Cerebellar nuclear complex (tissue), 1 donor: Measurements from ENCODE around the gene RING1.
"Not testable (repeated sequence)": the region's sequence is repeated elsewhere in the genome, so short reads cannot be mapped to it uniquely, and the experiment has no call there.

Experiments
- DNase-seq, 2 experiments: peaks; one replicate each; lab custom pipeline; 2025; lab: John Stamatoyannopoulos, UW

RING1 gene

GRCh38 chr6:33206027-33206863 is 2.1 kb upstream of the RING1 start:
- no peak for DNase-seq

- DNase-seq = no peak
These were observed 1.3 kb upstream of the RING1 start for GRCh38 chr6:33206864-33207551.

- DNase-seq = no peak
These were observed 679 bp upstream of the RING1 start for GRCh38 chr6:33207552-33208090.

GRCh38 chr6:33209856-33210255 is 1.6 kb downstream of the RING1 start:
- DNase-seq = no peak

- no peak for DNase-seq
These were observed 2.8 kb downstream of the RING1 start for GRCh38 chr6:33211136-33211535.

GRCh38 chr6:33211666-33212422 is 3.5 kb downstream of the RING1 start:
- DNase-seq = no peak

GRCh38 chr6:33212857-33213165 is 4.5 kb downstream of the RING1 start:
- DNase-seq = no peak

- no peak for DNase-seq
These were observed 5.1 kb downstream of the RING1 start for GRCh38 chr6:33213166-33213988.

GRCh38 chr6:33213989-33214335 is 5.7 kb downstream of the RING1 start:
- DNase-seq = no peak

- no peak for DNase-seq
These were observed 7.2 kb downstream of the RING1 start for GRCh38 chr6:33215271-33216116.

- DNase-seq = no peak
These were observed 7.9 kb downstream of the RING1 start for GRCh38 chr6:33216117-33216649.

GRCh38 chr6:33217246-33217645 is 8.9 kb downstream of the RING1 start:
- no peak for DNase-seq

GRCh38 chr6:33217681-33218080 is 9.4 kb downstream of the RING1 start:
- DNase-seq = no peak

- not testable (repeated sequence) for DNase-seq
These were observed 18.3 kb downstream of the RING1 start for GRCh38 chr6:33226503-33227120.

- no peak for DNase-seq
These were observed 26.9 kb downstream of the RING1 start for GRCh38 chr6:33235221-33235634.

GRCh38 chr6:33236328-33236727 is 28.0 kb downstream of the RING1 start:
- no peak for DNase-seq

GRCh38 chr6:33236852-33237251 is 28.6 kb downstream of the RING1 start:
- DNase-seq = no peak

GRCh38 chr6:33237741-33238140 is 29.4 kb downstream of the RING1 start:
- DNase-seq = no peak

GRCh38 chr6:33241968-33242367 is 33.7 kb downstream of the RING1 start:
- DNase-seq = no peak

GRCh38 chr6:33243476-33243875 is 35.2 kb downstream of the RING1 start:
- no peak for DNase-seq
